Neural progenitor cell (in vitro differentiated cells): ENCODE data around the gene TRAF3.

Source experiments
- EZH2 ChIP-seq: fragments of 200-600 bp; sonication (generic); IDR thresholded peaks from 2 replicates; pipeline ENCODE4 v1.6.1; 2017; ENCODE audit warnings: antibody characterized with exemption, mild to moderate bottlenecking, moderate library complexity
- TF ChIP-seq, protein P1 (sequence below): fragments of 200-600 bp; sonication (generic); IDR thresholded peaks from 2 replicates; pipeline ENCODE4 v1.5.1; 2017; ENCODE audit warnings: antibody characterized with exemption, mild to moderate bottlenecking

DNA sequence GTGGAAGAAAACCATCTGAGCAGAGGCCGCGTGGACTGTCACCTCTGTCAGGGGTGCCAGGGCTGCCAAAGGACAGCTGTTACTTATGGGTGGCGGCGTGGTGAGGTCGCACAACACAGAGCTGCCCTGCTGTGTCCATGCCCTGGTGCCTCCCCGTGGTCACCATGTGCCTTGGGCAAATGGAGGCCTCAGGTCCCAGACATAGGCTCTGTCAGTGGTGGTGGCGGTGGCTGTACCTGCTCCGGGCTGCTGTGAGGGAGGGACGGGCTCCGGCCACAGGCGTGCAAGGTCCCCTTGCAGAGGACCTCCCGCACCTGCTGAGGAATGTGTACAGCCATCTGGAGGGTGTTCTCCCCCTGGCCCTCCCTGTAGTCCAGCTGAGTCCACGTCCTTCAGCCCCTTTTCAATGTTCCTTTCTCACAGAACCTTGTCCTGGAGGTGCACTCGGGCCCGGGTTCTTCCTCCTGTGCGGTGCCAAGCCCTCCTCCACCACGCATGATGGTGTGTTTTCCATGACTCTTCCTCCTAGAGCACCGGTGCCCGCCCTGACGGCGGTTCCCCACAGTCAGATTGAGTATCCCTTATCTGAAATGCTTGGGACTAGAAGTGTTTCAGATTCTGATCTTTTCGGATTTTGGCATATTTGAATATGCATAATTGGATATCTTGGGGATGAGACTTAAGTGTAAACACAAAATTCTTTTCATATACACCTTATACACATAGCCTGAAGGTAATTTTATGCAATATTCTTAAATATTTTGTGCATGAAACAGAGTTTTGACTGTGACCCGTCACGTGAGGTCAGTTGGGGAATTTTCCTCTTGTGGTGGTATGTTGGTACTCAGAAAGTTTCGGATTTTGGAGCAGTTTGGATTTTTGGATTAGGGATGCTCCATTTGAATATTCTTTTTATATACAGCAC is 49.8 kb downstream of the TRAF3 start:
- TF ChIP-seq, protein P1, sequence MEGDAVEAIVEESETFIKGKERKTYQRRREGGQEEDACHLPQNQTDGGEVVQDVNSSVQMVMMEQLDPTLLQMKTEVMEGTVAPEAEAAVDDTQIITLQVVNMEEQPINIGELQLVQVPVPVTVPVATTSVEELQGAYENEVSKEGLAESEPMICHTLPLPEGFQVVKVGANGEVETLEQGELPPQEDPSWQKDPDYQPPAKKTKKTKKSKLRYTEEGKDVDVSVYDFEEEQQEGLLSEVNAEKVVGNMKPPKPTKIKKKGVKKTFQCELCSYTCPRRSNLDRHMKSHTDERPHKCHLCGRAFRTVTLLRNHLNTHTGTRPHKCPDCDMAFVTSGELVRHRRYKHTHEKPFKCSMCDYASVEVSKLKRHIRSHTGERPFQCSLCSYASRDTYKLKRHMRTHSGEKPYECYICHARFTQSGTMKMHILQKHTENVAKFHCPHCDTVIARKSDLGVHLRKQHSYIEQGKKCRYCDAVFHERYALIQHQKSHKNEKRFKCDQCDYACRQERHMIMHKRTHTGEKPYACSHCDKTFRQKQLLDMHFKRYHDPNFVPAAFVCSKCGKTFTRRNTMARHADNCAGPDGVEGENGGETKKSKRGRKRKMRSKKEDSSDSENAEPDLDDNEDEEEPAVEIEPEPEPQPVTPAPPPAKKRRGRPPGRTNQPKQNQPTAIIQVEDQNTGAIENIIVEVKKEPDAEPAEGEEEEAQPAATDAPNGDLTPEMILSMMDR: no peak
- no peak for TF ChIP-seq EZH2
